AG04450 (cell line): ENCODE data around the gene S1PR5. TPM values are rescaled to one million over a fixed set of nuclear protein-coding genes. Genes with fewer than 3 reads are reported as not detected.
"Not testable (repeated sequence)": the region's sequence is repeated elsewhere in the genome, so short reads cannot be mapped to it uniquely, and the experiment has no call there.

Source experiments
- CTCF ChIA-PET: fragments of 300-600, 350-600 bp; formaldehyde crosslinking; extraction: SDS; loops from one replicate; lab custom pipeline; 2022; ENCODE audit warnings: antibody characterized with exemption, inconsistent platforms; lab: Charles Lee
- POLR2A ChIA-PET: fragments of 350-600 bp; formaldehyde crosslinking; extraction: SDS; loops from one replicate; lab custom pipeline; 2021; ENCODE audit warnings: antibody characterized with exemption, inconsistent platforms; lab: Yijun Ruan, JAX
- DNase-seq: peaks from one replicate; pipeline ENCODE4 v3.0.0-alpha.2; 2011; ENCODE audit warnings: low read depth, low spot score
- H3K27ac ChIP-seq: one replicate; pipeline ENCODE4 v1.5.1; 2012; ENCODE audit warnings: low read depth, low read length, control low read depth
- H3K27me3 ChIP-seq: one replicate; pipeline ENCODE4 v1.6.0; 2012; ENCODE audit warnings: low read length; ENCODE audit not compliant: control insufficient read depth, insufficient read depth
- H3K4me3 ChIP-seq: 2 replicates; pipeline ENCODE4 v1.5.1; 2011; ENCODE audit warnings: mild to moderate bottlenecking, low read depth, low read length, control low read depth
- H3K9me3 ChIP-seq: 2 replicates; pipeline ENCODE4 v1.5.1; 2012; ENCODE audit warnings: low read length; ENCODE audit not compliant: control insufficient read depth, insufficient read depth
- CTCF ChIP-seq: IDR thresholded peaks from 2 replicates; pipeline ENCODE4 v1.5.1; 2011; ENCODE audit warnings: low read depth, low read length, control low read depth, inconsistent platforms
- polyA plus RNA-seq: library from polyadenylated mRNA; depleted of rRNA; stranded (reverse); fragments of >200 nt; gene quantifications from 2 replicates; pipeline ENCODE4 v1.2.3, GENCODE V29; 2011

Gene S1PR5
- polyA plus RNA-seq, 1 experiment: 0.10 TPM

- no peak for DNase-seq
Measured at GRCh38 chr19:10551698-10552301, 34.6 kb upstream of the S1PR5 start.

GRCh38 chr19:10551006-10551405 is 33.8 kb upstream of the S1PR5 start:
- POLR2A ChIA-PET: interaction anchor here (0.6 kb wide), 1 partner anchor 107 kb away, joined by 5 read pairs; no protein-coding TSS in a partner anchor
- not testable (repeated sequence) for H3K27ac ChIP-seq, H3K27me3 ChIP-seq, H3K9me3 ChIP-seq, H3K4me3 ChIP-seq, DNase-seq
- CTCF ChIA-PET: interaction anchor here (0.6 to 1.1 kb wide), 3 partner anchors 15 to 67 kb away, joined by 3 to 11 read pairs (median 3); no protein-coding TSS in a partner anchor

More at GRCh38 chr19:10551698-10552301, 34.6 kb upstream of the S1PR5 start:
- POLR2A ChIA-PET: interaction anchor here (0.6 kb wide), 1 partner anchor 108 kb away, joined by 5 read pairs; no protein-coding TSS in a partner anchor
- H3K27ac ChIP-seq: no peak overlapping the region
- H3K9me3 ChIP-seq: peaks cover 9% of the 10 kb centered on the region
- CTCF ChIA-PET: interaction anchor here (1.1 kb wide), 2 partner anchors 16 to 68 kb away, joined by 3 to 11 read pairs; no protein-coding TSS in a partner anchor
- H3K27me3 ChIP-seq: no peaks in the 10 kb centered on the region
- H3K4me3 ChIP-seq: no peak overlapping the region
- 0 out of 2 replicates have a peak, but pooled peaks have one; percentile 6 for TF ChIP-seq CTCF

GRCh38 chr19:10550336-10550735 is 33.1 kb upstream of the S1PR5 start:
- ChIA-PET CTCF (no interaction called here), POLR2A (no interaction called here)
- Histone ChIP-seq H3K9me3 (peaks cover 9% of the 10 kb centered on the region), H3K27me3 (no peaks in the 10 kb centered on the region), H3K4me3 (no peak overlapping the region), H3K27ac (no peak overlapping the region)
- TF ChIP-seq CTCF: no peak
- DNase-seq: no peak

- DNase-seq: no peak
- POLR2A ChIA-PET: no interaction called here
- CTCF ChIA-PET: no interaction called here
- Histone ChIP-seq H3K4me3 (no peak overlapping the region), H3K9me3 (peaks cover 9% of the 10 kb centered on the region), H3K27me3 (no peaks in the 10 kb centered on the region), H3K27ac (no peak overlapping the region)
- no peak for TF ChIP-seq CTCF
Measured at GRCh38 chr19:10549733-10550132, 32.5 kb upstream of the S1PR5 start.

GRCh38 chr19:10548746-10549276 is 31.6 kb upstream of the S1PR5 start:
- Histone ChIP-seq H3K4me3 (no peak overlapping the region), H3K27me3 (no peaks in the 10 kb centered on the region), H3K9me3 (peaks cover 9% of the 10 kb centered on the region), H3K27ac (no peak overlapping the region)
- DNase-seq: no peak
- ChIA-PET POLR2A (no interaction called here), CTCF (interaction anchor here (0.8 kb wide), 1 partner anchor 15 kb away, joined by 3 read pairs; no protein-coding TSS in a partner anchor)
- no peak for TF ChIP-seq CTCF
